ENCODE measurements around the gene TTLL11.

DNA sequence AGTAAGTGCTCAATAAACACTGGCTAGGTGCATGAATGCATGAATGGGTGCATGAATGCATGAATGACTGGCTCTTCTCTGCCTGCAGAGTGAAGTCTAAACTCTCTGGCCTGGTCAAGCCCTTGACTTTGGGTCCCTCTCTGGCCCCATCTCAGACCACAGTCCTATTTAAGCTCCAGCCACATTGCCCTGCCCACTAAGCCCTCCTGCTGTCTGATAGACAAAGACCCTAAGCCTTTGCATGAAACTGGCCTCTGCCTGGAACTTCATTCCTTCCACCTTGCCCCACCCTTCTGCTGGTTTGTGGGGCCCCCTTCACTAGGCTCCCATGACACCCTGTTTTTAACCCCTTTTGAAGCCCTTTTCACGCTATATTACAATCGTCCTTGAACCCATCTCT is 202.4 kb downstream of the TTLL11 start:
- TF ChIP-seq CTCF (optimal IDR thresholded peaks at IDR 0.05 in 1 of 3, IDR thresholded peaks at IDR 0.05 in 1 of 3, conservative IDR thresholded peaks at IDR 0.05 in 1 of 3; ENCODE audit: extremely low read depth in 1 of 3, insufficient read depth in 2 of 3, low read length in 3 of 3) (no peak), EZH2 (IDR thresholded peaks at IDR 0.05; ENCODE audit: low read length) (no peak)

Measured in keratinocyte (primary cell).